ENCODE data around the gene HOXC11.
A peak's percentile ranks its signal among the peaks of the same experiment; 100 is the strongest.

The HOXC11 gene

DNA sequence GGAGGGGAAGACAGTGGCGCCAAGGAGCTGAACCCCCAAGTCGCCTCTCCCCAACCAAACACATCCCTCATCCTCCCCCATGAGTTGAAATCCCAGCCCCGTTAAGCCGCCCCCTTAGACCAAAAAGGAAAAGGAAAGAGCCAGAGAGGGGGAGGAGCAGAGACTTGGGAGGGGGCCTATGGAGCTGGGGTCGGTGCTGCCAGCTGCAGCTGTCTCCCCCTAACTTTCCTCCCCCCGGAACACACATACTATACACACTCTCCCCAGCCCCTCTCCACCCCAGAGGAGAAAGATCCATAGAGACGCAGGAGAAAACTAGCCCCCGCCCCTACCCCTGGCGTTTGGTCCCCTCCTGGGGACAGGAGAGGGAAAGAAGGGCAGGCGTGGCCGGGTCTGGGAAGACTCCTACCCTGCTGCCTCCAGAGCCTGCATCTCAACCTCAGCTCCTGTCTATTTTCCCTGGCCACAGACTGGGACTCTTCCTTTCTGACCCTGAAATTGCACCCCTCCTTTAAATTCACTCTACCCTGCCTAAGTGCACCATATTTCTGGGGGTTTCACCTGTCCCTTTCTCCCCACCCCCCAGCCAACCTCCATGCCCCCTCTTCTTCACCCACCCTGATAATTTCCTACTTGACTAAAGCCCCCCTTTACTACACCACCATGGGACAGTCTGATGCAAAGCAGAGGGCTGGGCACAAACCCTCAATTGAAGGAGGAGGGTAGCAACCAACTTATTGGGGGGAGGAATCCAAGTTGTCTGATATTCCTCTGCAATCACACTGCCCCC, 25.4 kb downstream of the HOXC11 start:
- Histone ChIP-seq H3K36me3 (ENCODE audit: control insufficient read depth in 1 of 2, insufficient read depth in 2 of 2, low read length in 2 of 2) (peaks cover 0 to 3% of the 10 kb centered on the region in 2 donors), H3K4me1 (ENCODE audit: control insufficient read depth in 1 of 2, insufficient read depth in 2 of 2, low read length in 2 of 2) (peaks cover 0 to 37% of the 10 kb centered on the region in 2 donors), H3K4me3 (ENCODE audit: low read depth in 1 of 2, low read length in 2 of 2) (no peak overlapping the region), H3K27ac (ENCODE audit: low read length) (no peak overlapping the region), H3K9me3 (ENCODE audit: control insufficient read depth in 1 of 2, low read length in 2 of 2) (no peaks in the 10 kb centered on the region), H3K27me3 (ENCODE audit: low read depth, low read length) (peaks cover 94% of the 10 kb centered on the region)

DNA sequence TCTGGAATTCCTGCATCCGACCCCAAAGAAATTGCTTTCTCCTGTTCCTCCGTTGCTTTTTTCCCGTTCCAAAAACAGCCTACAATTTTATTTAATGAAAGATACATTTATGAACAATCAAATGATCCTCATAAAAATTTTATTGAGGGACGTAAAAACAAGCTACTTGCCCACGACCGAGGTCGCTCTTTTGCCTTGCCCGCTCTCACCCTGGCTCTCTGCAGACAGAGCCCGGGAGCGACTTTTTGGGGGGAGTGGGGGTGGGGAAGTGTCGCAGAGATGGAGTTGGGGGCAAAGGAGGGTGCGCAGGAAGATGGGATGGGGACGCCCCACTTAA, 25.9 kb downstream of the HOXC11 start:
- Histone ChIP-seq H3K27ac (ENCODE audit: low read length) (no peak overlapping the region), H3K27me3 (ENCODE audit: low read depth, low read length) (peaks cover 93% of the 10 kb centered on the region), H3K36me3 (ENCODE audit: control insufficient read depth in 1 of 2, insufficient read depth in 2 of 2, low read length in 2 of 2) (peaks cover 0 to 3% of the 10 kb centered on the region in 2 donors), H3K4me1 (ENCODE audit: control insufficient read depth in 1 of 2, insufficient read depth in 2 of 2, low read length in 2 of 2) (peaks cover 0 to 37% of the 10 kb centered on the region in 2 donors), H3K9me3 (ENCODE audit: control insufficient read depth in 1 of 2, low read length in 2 of 2) (no peaks in the 10 kb centered on the region), H3K4me3 (ENCODE audit: low read depth in 1 of 2, low read length in 2 of 2) (no peak overlapping the region)

DNA sequence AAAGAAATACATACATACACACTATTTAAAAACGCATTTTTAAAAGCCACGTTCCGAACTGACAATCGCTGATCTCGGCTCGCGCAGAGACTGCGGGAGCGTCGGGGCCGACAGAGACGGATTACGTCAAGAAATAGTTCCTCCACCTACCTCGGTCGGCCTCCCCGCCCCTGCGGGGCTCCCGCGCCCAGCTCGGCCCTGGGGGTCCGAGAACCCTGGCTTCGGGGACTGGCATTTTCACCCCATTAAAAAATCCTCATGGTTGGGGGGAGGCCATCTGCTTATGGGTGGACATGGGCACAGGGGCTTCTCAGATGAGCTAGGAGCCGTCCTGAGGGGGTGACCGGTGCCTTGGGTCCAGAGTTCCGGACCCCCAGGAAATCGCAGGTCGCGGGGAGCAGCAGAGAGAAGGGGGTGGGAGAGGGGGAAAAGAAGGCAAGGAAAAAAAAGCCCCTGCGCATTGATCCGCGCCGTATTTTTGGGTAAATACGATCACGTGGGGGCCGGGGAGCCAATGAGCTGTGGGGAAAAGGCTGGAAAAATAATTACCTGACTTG, 26.7 kb downstream of the HOXC11 start:
- Histone ChIP-seq H3K27ac (ENCODE audit: low read length) (no peak overlapping the region), H3K4me3 (ENCODE audit: low read depth in 1 of 2, low read length in 2 of 2) (peak overlapping the region in 1 of 2 donors; percentile 46), H3K27me3 (ENCODE audit: low read depth, low read length) (peaks cover 93% of the 10 kb centered on the region)

GRCh38 chr12:54000116-54001114, 27.5 kb downstream of the HOXC11 start, which contains the start of gene HOXC9:
TSS of gene HOXC9 (plus strand) at chr12:54000161. CDS start at chr12:54000189, 28 bp downstream.
- Histone ChIP-seq H3K36me3 (ENCODE audit: control insufficient read depth in 1 of 2, insufficient read depth in 2 of 2, low read length in 2 of 2) (peaks cover 0 to 3% of the 10 kb centered on the region in 2 donors), H3K27ac (ENCODE audit: low read length) (no peak within 1 kb of the TSS), H3K4me3 (ENCODE audit: low read depth in 1 of 2, low read length in 2 of 2) (peak within 1 kb of the TSS in 1 of 2 donors; percentile 46), H3K9me3 (ENCODE audit: control insufficient read depth in 1 of 2, low read length in 2 of 2) (no peaks in the 10 kb centered on the region), H3K27me3 (ENCODE audit: low read depth, low read length) (peaks cover 93% of the 10 kb centered on the region), H3K4me1 (ENCODE audit: control insufficient read depth in 1 of 2, insufficient read depth in 2 of 2, low read length in 2 of 2) (peaks cover 0 to 22% of the 10 kb centered on the region in 2 donors)

More for the DNA sequence above, 26.7 kb downstream of the HOXC11 start:
- peaks cover 0 to 3% of the 10 kb centered on the region in 2 donors for H3K36me3 ChIP-seq (ENCODE audit: control insufficient read depth in 1 of 2, insufficient read depth in 2 of 2, low read length in 2 of 2)
- H3K4me1 ChIP-seq (ENCODE audit: control insufficient read depth in 1 of 2, insufficient read depth in 2 of 2, low read length in 2 of 2), result peaks cover 0 to 30% of the 10 kb centered on the region in 2 donors
- H3K9me3 ChIP-seq (ENCODE audit: control insufficient read depth in 1 of 2, low read length in 2 of 2), result no peaks in the 10 kb centered on the region

- no peaks in the 10 kb centered on the region for H3K9me3 ChIP-seq (ENCODE audit: control insufficient read depth in 1 of 2, low read length in 2 of 2)
- H3K36me3 ChIP-seq (ENCODE audit: control insufficient read depth in 1 of 2, insufficient read depth in 2 of 2, low read length in 2 of 2), result peaks cover 0 to 3% of the 10 kb centered on the region in 2 donors
- no peak overlapping the region for H3K4me3 ChIP-seq (ENCODE audit: low read depth in 1 of 2, low read length in 2 of 2)
- peaks cover 93% of the 10 kb centered on the region for H3K27me3 ChIP-seq (ENCODE audit: low read depth, low read length)
- peaks cover 0 to 23% of the 10 kb centered on the region in 2 donors for H3K4me1 ChIP-seq (ENCODE audit: control insufficient read depth in 1 of 2, insufficient read depth in 2 of 2, low read length in 2 of 2)
- H3K27ac ChIP-seq (ENCODE audit: low read length), result no peak overlapping the region
Observed at GRCh38 chr12:54001283-54002187, 28.6 kb downstream of the HOXC11 start.

DNA sequence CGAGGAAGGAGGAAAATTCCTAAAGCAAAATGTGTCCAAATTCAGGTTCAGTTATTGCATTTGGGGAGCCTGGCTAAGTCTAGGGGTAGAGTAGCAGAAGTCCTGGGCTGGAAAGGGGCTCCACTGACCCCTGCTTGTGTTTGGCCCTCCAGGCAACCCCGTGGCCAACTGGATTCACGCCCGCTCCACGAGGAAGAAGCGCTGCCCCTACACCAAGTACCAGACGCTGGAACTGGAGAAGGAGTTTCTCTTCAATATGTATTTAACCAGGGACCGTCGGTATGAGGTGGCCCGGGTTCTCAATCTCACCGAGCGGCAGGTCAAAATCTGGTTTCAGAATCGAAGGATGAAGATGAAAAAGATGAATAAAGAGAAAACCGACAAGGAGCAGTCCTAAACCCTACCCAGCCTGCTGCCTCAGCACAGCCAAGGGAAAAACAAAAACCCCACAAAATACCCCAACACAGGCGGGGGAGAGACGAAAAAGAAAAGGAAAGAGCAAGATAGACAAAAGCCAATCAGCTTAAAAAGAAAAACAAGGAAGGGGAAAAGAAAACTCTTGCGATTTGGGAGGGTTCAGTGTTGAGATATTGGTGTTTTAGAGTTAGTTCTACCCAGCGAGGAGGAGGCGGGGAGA, 29.5 kb downstream of the HOXC11 start:
- no peak overlapping the region for H3K27ac ChIP-seq (ENCODE audit: low read length)
- no peak overlapping the region for H3K4me3 ChIP-seq (ENCODE audit: low read depth in 1 of 2, low read length in 2 of 2)
- H3K4me1 ChIP-seq (ENCODE audit: control insufficient read depth in 1 of 2, insufficient read depth in 2 of 2, low read length in 2 of 2), result peaks cover 0 to 19% of the 10 kb centered on the region in 2 donors
- peaks cover 94% of the 10 kb centered on the region for H3K27me3 ChIP-seq (ENCODE audit: low read depth, low read length)
- H3K9me3 ChIP-seq (ENCODE audit: control insufficient read depth in 1 of 2, low read length in 2 of 2), result no peaks in the 10 kb centered on the region
- H3K36me3 ChIP-seq (ENCODE audit: control insufficient read depth in 1 of 2, insufficient read depth in 2 of 2, low read length in 2 of 2), result peaks cover 0 to 3% of the 10 kb centered on the region in 2 donors

GRCh38 chr12:54002915-54003389, 30.0 kb downstream of the HOXC11 start:
- Histone ChIP-seq H3K36me3 (ENCODE audit: control insufficient read depth in 1 of 2, insufficient read depth in 2 of 2, low read length in 2 of 2) (peaks cover 0 to 3% of the 10 kb centered on the region in 2 donors), H3K4me3 (ENCODE audit: low read depth in 1 of 2, low read length in 2 of 2) (no peak overlapping the region), H3K27ac (ENCODE audit: low read length) (no peak overlapping the region), H3K27me3 (ENCODE audit: low read depth, low read length) (peaks cover 94% of the 10 kb centered on the region), H3K9me3 (ENCODE audit: control insufficient read depth in 1 of 2, low read length in 2 of 2) (no peaks in the 10 kb centered on the region), H3K4me1 (ENCODE audit: control insufficient read depth in 1 of 2, insufficient read depth in 2 of 2, low read length in 2 of 2) (peaks cover 0 to 19% of the 10 kb centered on the region in 2 donors)

GRCh38 chr12:54003625-54004024, 30.7 kb downstream of the HOXC11 start:
- Histone ChIP-seq H3K4me3 (ENCODE audit: low read depth in 1 of 2, low read length in 2 of 2) (no peak overlapping the region), H3K36me3 (ENCODE audit: control insufficient read depth in 1 of 2, insufficient read depth in 2 of 2, low read length in 2 of 2) (peaks cover 0 to 3% of the 10 kb centered on the region in 2 donors), H3K9me3 (ENCODE audit: control insufficient read depth in 1 of 2, low read length in 2 of 2) (no peaks in the 10 kb centered on the region), H3K4me1 (ENCODE audit: control insufficient read depth in 1 of 2, insufficient read depth in 2 of 2, low read length in 2 of 2) (peaks cover 0 to 19% of the 10 kb centered on the region in 2 donors), H3K27me3 (ENCODE audit: low read depth, low read length) (peaks cover 94% of the 10 kb centered on the region), H3K27ac (ENCODE audit: low read length) (no peak overlapping the region)

GRCh38 chr12:54004063-54004840, 31.3 kb downstream of the HOXC11 start:
- Histone ChIP-seq H3K27me3 (ENCODE audit: low read depth, low read length) (peaks cover 92% of the 10 kb centered on the region), H3K27ac (ENCODE audit: low read length) (no peak overlapping the region), H3K4me1 (ENCODE audit: control insufficient read depth in 1 of 2, insufficient read depth in 2 of 2, low read length in 2 of 2) (peaks cover 0 to 23% of the 10 kb centered on the region in 2 donors), H3K36me3 (ENCODE audit: control insufficient read depth in 1 of 2, insufficient read depth in 2 of 2, low read length in 2 of 2) (peaks cover 0 to 3% of the 10 kb centered on the region in 2 donors), H3K9me3 (ENCODE audit: control insufficient read depth in 1 of 2, low read length in 2 of 2) (no peaks in the 10 kb centered on the region), H3K4me3 (ENCODE audit: low read depth in 1 of 2, low read length in 2 of 2) (no peak overlapping the region)
